Fibroblast of skin of back (primary cell): ENCODE measurements around the gene ADCY5. TPM values are rescaled to one million over a fixed set of nuclear protein-coding genes. Genes with fewer than 3 reads are reported as not detected.
"Not testable (repeated sequence)": the region's sequence is repeated elsewhere in the genome, so short reads cannot be mapped to it uniquely, and the experiment has no call there.

Experiments
- DNase-seq: peaks from one replicate; pipeline ENCODE4 v3.0.0-alpha.2; 2013
- polyA plus RNA-seq, 2 experiments: library from polyadenylated mRNA; unstranded; fragments of 120-200 nt; gene quantifications; one replicate each; pipeline ENCODE4 v1.2.1, GENCODE V29; 2013; ENCODE audit not compliant: insufficient read length in 2 of 2

Gene ADCY5
- 0.24 TPM for polyA plus RNA-seq (2013, experiment 1 of 2; ENCODE audit: insufficient read length)
- 0.17 TPM for polyA plus RNA-seq (2013, experiment 2 of 2; ENCODE audit: insufficient read length)

DNA sequence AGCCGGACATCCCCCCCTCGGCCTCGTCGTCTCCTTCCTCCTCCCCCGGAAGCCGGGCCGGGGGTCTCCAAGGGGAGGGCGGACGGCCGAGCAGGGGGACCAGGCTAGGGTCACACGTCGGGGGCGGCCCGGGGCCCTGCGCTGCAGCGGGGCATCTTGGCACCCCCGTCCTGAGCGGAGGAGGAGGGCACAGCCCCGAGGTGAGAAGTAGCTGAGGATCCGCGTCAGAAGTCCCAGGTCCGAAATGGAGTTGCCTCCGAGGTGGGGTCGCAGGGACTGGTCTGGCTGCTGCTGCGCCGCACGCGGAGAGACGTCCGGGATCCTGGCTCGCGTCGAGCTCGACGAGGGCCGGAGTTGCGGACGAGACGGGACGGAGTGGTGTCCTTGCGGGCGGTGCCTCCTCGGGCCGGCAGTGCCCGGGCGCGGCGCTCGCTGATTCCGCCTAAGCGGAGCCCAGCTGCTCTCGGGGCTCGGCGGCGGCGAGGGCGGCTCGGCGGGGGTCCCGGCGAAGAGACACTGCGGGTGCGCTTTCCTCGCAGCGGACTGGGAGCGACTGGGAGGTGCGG, at the start of gene ADCY5:
Gene ADCY5 (minus strand): TSS at position 555 of the 566 bp plus-strand sequence. CDS start 545 bp downstream, at position 10.
- DNase-seq = peak; percentile 2

DNA sequence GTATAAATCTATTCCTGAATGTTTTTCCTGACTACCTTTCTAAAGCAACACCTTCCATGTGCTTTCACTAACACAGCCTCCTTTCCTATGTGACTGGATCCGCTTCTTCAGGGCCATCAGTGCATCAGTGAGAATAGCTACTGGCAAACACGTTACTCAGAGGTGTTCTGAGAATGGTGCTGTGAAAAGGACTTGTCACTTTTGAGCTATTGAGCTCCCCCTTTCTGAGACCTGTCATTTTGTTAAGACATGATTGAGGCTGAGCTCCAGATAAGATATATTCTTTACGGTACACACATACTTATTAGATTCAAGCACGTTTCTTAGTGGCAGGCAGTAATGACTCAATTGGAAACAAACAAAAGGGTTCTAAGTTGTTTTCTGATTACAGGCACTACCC, 45.0 kb upstream of the ADCY5 start:
- no peak for DNase-seq

DNA sequence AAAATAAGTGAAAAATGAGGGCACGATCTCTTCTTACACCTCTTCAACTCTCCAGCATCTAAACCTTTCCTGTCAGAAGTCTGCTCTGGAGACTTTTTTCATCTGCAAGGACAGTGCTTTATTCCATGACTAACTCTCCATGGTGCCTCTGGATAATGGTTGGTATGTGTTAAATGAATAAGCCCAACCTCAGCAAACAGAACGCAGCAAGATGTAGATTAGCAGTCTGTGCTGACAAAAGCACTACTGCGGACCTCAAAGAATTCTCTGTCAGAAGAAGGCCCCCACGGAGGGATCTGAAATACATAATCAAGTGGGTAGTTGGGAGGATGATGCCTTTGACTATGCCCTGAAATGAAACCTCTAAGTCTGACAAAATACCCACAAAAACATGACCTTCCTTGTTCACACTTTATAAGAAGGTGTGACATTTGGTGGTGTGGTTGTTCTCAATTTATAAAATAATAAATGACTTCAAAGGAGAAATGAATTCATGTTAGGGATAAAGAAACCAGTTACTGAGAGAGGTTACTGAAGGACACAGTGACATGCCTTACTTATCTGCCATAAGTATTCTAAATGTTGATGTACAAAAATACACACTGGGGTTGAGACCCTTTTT, 43.2 kb upstream of the ADCY5 start:
- DNase-seq = no peak

DNA sequence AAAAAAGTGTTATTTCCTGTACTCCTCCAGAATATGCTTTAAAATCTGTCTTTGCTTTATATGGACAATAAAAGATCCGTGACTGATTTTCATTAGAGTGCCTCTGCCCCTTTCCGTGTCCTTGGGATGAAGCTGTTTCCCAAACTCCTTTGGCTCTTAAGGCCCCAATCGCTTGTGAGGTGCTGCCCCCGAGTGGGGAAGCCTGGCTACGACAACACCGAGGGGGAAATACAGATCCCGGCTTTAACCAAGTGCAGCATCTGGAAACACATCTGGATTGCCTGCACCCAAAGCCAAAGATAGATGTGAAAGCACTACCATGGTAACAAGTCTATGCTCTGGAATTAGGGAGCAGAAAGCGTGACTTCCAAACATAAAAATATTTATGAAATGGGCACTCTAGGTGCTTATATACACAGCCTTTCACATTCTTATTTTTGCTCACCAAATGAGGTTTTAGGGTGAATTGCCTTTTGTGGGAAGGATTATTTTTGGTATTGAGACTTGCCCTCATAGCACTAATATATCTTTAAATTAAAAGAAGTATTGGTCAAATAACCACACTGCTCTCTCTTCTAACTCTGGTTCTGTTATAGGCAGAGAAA, 40.6 kb upstream of the ADCY5 start:
- DNase-seq = peak; percentile 57

DNA sequence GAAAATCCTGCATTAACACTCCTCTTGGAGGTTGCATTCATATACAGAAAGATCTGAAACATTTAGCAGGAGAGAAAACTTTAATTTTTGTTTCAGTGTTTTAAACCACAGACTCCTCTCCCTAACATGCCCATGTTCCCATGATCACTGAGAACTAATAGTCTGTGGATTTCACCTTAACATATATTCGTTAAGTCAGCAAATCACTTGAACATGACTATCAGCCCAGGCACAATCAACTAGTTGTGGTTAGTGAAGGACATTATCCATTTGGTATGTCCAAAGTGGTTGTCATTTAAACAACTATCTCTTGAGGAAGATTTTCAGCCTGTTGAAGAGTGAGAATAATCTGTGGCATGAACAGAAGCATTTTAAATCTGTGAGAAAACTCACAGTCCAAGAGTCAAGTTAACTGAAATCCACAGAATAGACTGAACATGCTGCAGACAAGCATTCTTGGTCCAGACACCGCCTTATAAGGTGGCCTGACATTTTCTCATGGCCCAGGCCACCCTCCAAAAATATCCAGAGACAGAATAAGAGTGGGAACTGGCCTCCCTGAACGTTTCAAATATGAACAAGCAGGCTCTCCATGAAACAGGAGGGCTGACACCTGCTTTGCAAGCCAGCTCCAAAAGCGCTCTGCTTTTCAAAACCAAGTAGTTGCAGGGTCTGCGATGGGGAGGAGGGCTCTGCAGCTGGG, 39.9 kb upstream of the ADCY5 start:
- DNase-seq = no peak

DNA sequence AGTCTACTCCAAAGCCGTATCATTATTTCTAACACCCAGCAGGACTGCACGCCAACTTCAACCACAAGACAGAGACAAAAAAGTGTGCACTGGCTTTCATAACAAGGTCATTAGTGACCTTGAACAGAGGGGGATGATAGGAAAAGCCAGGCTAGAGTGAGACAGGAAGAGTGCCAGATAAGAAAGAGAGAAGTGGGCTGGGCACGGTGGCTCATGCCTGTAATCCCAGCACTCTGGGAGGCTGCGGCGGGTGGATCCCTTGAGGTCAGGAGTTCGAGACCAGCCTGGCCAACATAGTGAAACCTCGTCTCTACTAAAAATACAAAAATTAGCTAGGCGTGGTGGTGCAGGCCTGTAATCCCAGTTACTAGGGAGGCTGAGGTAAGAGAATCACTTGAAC, 38.2 kb upstream of the ADCY5 start:
- DNase-seq = not testable (repeated sequence)

DNA sequence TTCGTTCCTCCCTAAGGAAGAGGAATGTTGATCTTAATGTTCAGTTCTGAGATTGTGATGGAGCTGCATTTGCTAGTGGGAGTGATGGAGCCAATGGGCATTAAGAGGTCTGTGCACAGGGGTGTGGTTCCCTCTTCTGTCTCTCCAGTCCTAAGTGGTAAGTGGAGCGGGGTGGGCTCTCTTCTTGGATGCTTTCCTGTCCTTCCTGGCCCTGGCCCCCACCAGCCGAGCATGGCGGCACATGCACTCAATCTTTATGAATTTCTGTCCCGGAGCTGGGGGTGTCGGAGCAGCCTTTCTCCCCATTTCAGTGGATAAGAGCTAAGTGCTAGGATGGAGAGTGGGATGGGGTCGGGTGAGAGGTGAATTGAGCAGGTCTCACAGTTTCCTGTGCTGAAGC, 37.6 kb upstream of the ADCY5 start:
- DNase-seq = no peak

DNA sequence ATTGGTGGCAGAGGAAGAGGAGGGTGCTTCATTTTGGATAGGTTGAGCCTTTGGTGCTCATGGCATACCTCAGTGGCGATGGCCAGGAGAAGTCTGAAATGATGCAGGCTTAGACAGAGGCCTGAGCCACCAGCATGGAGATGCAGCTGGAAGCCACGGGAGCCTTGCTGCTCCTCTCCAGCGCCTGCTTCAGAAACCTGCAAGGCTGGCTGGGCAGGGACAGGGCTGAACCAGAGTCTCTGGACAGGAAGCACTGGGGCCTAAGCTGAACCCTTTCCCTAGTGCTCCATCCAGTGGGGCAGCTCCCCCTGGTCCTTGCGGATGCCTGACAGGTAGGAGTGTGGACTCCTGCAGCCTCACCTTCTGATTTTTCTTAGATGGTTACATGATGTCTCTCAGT, 36.7 kb upstream of the ADCY5 start:
- DNase-seq = no peak

DNA sequence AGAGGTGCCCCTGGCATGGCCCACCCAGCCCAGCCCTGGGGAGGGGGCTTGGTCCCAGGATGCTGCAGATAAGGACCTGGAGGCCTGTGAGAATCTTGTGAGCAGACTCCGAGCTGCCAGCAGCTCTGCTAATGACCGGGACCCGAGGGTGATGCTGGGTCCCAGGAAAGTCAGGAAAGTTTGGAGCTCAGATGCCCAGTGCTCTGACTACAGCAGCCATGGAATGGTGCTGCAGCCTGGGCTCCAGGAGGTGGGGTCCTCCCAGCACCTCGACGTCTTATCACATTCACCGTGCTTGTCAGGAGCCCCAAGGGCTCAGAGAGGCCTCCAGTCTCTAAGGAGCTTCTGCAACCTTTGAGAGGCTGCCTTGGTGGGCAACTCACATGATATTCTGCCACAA, 34.3 kb upstream of the ADCY5 start:
- DNase-seq = no peak

DNA sequence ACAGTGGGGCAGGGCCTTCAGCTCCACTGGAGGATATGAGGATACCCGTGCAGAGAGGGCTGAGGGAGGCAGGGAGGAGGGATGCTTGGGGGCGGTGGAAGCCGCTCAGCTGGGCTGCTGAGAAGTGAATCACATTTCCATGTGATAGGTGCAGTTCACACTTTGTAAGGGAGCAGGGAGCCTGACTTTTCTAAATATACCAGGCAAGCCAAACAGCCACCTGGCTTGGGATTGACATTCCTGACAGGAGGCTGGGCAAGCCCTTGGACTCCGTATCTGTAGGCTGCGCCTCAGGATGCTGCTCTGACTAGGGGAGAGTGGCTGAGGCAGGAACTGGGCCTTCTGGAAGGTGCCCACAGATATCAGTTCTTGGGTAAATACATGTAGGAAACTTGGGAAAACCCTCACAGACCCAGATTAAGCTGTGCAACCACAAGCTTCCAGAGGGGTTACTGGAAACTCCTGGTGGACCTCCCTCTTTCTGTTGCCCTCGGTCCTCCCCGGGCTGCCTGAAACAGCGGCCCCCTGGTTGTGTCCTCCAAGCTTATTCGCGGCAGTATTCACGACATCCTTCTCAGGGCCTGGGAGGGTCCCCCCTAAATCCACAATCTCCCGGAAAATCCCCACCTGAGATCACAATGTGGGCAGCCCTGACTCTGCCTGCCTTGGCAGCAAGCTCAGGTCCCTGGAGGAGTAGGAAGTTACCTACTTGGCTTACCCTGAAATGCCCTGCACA, 33.0 kb upstream of the ADCY5 start:
- no peak for DNase-seq

DNA sequence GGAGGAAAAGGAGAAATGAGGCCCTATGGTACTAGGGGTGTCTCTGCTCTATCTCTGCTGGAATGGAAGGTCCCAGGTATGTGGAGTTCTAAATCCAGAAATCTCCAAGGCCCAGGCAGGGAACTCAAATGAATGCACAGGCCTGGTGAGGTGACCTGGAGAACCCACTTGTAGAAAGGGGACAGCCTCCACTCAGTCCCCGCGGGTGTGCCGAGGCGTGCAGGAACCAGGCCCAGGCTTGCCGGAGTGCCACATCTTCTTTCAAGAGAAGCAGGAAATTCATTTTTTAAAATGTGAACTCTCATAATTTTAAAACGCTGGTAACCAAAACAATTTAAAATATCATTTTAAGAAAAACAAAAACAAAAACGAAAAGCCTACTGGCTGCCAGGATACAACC, 32.2 kb upstream of the ADCY5 start:
- no peak for DNase-seq

DNA sequence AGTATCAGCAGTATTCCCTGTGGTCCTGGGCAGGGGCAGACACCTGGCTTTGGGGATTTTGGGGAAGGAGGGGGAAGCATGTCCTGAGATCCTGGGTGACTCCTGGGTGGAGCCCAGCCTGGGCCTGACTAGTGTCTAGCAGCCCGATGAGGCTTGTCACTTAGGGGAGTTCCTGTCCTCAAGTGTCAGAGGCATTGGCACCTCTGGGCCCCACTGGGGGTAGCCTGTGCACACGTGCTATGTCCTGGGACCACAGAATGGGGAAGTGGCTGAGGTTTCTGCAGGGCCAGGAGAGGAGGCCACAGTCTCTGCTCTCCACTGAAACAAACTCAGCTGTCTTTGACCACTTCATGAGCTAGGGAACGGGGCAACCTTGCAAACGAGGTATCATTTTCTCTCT, 31.5 kb upstream of the ADCY5 start:
- DNase-seq = no peak

DNA sequence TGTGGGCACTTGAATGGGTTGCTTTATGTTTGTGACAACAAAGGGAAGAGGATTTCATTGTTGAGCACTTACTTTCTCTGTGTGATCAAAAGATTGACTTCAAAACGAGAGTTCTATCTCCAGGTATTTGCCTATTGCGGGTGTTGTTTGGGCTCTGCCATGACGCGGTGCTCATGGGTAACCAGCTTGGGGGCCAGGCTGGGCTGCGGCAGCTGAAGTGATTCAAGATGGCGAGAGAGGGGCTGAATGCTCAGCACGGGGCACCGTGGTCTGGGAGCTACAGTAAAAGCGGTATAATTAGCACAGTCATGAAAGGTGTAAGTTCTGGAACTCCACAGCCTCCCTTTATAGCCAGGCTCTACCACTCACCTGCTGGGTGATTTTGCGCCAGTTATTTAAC, 31.0 kb upstream of the ADCY5 start:
- DNase-seq = no peak

DNA sequence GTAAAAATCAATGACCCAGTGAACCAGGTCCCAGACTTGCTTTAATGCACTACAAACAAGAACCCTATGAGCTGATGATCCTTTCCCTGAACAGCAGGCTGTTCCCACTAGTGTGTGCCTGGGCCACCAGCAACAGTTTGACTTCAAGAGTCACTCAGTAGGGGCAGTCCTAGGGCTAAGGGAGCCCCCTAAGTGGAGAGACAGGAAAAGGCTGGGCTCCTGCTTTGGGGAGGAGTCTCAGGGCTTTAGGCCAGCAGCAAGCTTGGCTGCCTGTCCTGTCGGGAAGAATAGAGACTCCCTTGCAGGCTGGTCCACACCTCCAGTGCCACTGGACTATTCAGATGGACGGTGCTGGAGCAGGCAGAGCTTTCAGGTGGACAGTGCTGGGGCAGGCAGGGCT, 29.4 kb upstream of the ADCY5 start:
- DNase-seq = no peak

DNA sequence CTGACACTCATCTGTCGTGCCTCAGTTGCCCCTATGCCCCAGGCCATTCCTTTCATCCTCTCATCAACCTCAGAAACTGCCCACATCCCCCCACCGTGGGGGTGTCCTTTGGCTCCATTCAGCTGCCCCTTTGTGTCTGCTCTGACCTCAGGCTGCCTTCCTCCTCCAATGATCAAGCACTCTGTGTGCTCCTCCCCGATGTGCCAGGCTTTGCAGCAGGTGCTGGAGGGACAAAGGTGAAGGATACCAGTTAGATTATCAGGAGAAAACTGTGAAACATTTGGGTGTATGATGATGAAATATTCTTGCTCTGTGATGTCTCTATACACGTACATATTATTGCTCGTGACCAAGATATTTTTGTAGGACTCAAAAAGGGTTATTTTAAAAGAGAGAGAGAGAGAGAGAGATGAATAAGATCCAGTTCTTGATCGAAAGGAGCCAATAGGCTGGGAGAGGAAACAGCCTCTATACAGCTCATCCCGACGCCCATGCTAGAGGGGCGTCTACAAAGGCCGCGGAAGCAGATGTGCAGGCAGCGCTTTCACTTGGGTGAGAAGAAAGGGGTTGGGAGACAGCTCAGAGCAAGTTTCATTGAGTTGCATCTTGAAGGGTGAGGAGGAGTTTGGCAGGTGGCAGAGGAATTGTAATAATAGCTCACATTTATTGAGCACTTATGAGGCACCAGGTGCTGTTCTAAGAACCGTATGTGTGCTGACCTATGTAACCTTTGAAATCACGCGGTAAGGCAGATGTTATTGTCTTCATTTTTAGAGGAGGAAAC, 28.3 kb upstream of the ADCY5 start:
- no peak for DNase-seq

DNA sequence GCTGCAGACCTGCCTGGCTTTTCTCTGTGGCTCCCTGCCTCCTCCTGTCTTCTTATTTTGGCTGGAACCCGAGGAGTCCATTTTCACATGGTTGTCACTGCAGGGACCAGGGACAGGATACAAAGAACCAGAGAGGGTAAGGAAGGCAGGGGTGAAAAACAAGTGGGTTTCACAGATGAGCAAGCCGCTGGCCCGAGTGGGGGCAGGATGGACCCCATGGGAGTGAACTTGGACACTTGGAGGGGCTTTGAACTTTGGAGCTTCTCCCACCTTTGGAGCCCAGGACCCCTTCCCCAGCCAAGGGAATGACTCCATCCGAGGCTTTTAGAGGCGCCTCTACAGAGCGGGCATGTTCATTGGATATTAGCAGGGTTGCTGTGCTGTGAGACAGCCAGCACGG, 26.9 kb upstream of the ADCY5 start:
- no peak for DNase-seq

DNA sequence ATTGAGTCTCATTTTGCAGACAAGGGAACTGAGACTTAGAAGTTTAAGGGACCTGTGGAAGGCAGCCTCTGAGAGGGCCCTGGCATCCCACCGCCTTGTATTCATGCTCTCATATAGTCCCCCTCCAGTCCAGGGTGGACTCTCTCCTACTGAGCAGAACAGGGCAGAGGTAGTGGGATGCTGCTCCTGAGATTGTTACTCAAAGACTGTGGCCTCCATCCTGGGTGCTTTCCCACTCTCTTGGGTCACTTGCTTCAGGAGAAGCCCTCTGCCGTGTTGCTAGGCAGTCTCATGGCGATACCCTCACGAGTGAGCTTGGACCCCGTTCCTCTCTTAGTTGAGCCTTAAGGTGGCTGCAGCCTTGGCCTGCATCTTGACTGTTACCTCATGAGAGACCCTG, 22.2 kb upstream of the ADCY5 start:
- DNase-seq = no peak

DNA sequence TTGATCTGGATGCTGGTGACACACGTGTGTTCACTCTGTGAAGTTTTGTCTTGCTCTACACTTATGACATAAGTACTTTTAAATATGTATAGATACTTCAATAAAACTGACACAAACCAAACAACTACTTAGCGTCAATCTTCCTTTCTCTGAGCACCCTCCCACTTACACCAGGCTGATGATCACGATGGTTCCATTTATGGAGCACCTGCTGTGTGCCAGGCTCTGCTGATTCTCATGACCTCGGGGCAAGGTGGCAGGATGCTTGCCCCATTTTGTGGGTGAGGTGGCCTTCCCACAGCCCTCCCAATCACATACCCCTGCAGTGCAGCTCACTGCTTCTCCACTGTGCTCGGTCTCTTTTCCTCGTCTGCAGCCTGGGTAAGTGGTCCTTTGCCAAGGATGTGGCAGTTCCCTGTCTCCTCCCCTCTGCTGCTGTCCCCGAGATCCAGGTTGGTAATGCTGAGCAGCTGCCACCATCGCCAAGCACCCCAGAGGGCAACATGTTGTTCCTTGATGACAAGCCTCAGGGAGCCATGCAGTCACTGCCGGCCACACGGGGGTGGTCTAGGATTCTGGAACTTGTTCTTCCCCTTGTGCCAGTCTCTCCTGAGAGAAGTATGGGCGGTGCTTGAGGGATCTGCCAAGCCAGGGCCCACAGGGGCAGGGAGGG, 20.6 kb upstream of the ADCY5 start:
- DNase-seq = no peak

DNA sequence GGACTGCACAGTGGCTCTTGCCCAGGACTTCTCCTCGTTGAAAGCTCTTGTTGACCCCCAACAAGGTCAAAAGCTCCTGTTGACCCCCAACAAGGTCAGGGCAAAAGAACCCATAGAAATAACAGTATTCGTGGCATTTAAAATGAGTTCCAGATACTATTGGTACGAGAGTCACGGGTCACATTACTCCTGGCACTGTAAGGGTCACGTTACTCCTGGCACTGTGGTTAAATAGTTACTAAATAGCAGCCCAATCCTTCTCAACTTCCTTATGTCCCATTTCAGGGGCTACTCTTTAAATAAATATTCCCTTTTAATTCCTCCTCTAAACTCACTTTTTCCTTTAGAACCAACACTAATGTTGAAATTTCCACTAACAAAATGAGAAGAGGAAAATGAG, 18.2 kb upstream of the ADCY5 start:
- no peak for DNase-seq

DNA sequence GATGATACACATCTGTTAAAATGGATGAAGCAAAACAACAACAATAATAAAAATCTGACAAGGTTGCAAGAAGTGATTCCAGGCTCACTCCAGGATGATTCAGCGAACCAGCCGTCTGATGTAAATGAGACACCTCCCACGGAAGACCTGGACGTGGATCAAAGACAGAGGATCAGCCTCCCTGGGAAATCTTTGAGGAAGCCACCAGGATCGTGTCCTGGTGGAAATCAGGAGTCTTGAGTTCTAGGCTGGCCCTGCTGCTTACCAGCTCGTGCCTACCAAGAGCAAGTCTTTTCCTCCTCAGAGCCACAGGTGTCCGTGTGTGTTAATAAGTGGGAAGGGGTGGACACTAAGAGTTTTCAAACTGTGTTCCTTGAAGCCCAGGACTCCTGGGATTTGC, 15.3 kb upstream of the ADCY5 start:
- DNase-seq = no peak

DNA sequence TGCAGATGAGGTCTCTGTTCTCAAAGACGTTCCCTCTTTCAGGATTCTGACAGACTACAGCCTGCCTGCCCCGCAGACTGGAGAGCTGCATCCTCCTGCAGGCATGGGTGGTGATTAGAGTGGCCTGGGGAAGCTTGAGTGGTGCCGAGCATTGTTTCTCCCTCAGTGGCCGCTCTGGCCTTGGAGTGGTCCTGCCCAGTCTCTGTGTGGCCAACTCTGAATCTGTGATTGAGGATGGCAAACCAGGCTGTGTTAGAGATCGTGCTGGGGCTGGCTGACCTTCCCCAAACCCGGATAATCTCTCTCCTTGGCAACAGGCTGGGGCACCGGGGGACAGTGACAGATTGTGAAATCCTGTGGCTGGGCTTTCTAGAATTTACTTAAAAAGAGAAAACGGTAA, 11.0 kb upstream of the ADCY5 start:
- DNase-seq = no peak

DNA sequence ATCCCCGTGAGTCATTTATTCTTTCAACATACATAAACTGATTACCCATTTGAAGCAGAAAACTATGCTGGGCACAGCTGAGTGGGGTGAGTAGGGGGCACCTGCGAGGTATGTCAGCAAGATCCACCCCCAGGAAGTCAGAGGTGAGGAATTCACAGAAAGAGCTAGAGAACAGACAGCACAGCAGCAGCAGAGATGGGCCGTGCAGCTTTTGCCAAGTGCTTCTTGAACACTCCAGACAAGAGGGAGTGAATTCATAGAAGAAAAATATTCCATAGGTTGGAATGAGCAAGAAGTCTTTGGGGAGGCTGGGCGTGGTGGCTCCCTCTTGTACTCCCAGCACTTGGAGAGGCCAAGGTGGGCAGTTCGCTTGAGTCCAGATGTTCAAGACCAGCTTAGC, 9.4 kb upstream of the ADCY5 start:
- DNase-seq = no peak
